Left kidney (tissue), 2 donors: ENCODE results near the gene ALKBH6. TPM values are rescaled to one million over a fixed set of nuclear protein-coding genes. Genes with fewer than 3 reads are reported as not detected.

ENCODE experiments used
- DNase-seq: peaks from one replicate; pipeline ENCODE4 v3.0.0-alpha.2; 2013
- polyA plus RNA-seq: library from polyadenylated mRNA; unstranded; fragments of 120-200 nt; gene quantifications from one replicate; pipeline ENCODE4 v1.2.1, GENCODE V29; 2013; ENCODE audit not compliant: insufficient read length

The ALKBH6 gene
- polyA plus RNA-seq, 1 donor = 15.3 TPM

- DNase-seq = no peak
These were observed 17.3 kb upstream of the ALKBH6 start for GRCh38 chr19:36031308-36031707.

DNA sequence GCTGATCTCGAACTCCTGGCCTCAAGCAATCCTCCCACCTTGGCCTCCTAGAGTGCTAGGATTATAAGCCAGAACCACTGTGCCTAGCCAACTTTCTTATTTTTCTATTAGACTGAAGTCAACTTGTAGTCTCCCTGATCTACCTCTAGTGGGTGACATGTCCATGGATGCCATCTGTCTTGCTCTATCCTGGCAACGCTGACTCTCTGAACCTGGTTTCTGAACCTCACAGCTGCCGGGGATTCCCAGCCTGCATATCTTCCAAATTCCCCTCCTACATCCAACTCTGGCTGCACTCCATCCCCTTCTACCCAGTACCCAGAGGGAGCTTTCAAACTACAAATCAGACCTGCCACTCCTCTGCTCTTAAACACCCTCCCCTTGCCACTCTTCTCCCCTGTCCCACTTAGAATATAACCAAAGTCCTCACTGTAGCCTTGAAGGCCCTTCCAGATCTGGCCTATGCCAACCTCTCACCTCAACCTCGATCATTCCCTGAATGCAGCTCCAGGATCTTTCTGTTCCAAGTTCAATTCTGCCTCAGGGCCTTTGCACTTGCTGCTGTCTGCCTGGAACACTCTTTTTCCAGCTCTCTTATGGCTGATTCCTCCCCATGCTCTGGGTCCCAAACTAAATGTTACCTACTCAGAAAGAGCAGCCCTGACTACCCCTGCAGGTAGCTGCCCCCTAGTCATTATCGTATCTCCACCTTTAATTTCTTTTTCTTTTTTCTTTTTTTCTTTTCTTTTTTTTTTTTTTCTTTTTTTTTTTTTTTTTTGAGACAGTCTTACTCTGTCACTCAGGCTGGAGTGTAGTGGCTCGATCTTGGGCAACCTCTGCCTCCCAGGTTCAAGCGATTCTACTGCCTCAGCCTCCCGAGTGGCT is 16.5 kb upstream of the ALKBH6 start:
- DNase-seq = no peak

- DNase-seq = no peak
These were observed 14.5 kb upstream of the ALKBH6 start for GRCh38 chr19:36028313-36029041.

DNA sequence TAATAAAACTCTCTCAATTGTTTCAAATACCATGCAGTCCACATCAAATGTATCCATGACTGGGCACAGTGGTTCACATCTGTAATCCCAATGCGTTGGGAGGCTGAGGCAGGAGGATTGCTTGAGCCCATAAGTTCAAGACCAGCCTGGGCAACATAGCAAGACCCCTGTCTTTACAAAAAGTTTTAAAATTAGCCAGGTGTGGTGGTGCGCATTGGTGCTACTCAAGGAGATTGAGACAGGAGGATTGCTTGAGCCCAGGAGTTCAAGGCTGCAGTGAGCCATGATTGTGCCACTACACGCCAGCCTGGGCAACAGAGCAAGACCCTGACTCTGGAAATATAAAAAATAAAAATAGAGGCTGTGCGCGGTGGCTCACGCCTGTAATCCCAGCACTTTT is 13.7 kb upstream of the ALKBH6 start:
- no peak for DNase-seq

GRCh38 chr19:36026091-36026876 is 12.3 kb upstream of the ALKBH6 start:
- DNase-seq = no peak

DNA sequence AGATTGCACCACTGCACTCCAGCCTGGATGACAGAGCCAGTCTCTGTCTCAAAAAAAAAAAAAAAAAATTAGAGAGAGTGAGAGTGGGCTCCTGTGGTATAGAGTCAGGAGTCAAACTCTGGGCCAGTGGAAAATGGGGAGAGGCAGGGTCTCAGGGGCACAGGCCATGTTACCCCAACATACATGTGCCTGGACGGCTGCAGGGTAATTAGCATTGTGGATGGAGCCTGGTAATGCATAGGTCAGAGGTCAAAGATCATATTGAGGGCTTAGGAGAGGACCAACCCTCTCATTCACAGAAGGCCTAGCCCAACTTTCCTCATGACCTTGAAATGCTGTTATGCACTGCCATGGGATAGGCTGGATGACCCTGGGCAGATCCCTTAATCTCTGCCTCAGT is 11.5 kb upstream of the ALKBH6 start:
- DNase-seq = no peak

GRCh38 chr19:36023432-36023831 is 9.4 kb upstream of the ALKBH6 start:
- DNase-seq = no peak

DNA sequence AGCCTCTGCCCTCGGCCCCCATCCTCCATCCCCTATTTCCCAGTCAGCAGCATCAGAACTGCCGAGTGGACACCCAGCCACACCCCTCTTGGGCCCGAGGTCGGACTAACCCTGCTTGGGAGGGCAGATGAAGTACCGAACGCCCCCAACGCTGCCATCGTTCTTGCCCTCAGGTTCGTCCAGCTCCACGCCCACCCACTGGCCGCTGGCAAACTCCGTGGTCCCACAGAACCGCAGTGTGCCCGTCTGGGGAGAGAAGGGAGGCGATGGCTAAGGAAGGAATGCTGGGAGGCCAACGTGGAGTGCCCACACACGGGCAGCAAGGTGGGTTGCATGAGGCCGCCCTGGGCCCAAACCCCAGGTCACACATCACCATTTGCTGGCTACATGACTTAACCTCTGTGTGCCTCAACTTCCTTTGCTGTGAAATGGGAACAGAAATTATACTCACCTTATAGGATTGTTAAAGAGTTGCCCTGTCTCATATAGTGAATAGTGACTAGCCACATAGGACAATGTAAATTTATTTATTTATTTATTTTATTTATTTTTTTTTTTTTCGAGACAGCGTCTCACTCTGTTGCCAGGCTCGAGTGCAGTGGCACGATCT is 5.2 kb upstream of the ALKBH6 start:
- DNase-seq = no peak

GRCh38 chr19:36013280-36014011 is 567 bp downstream of the ALKBH6 start:
- no peak for DNase-seq

DNA sequence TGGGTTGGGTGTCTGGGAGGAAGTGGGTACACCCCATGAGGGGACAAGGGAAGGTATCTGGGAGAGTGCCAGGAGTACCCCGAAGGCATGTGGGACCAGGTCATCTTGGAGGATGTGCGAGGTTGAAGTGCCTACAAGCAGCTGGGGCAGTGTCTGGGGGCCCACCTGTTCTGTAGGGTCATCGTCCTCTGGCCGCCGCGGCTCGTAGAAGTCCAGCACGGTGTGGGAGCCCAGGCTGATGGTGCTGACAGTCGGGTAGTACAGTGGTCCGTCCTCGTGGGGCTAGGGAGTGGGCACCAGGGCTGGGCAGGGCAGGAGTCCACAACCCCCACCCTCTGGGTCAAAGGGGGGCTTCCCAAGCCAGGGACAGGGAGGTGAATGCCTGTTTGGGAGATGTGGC is 3.6 kb downstream of the ALKBH6 start:
- DNase-seq = no peak

DNA sequence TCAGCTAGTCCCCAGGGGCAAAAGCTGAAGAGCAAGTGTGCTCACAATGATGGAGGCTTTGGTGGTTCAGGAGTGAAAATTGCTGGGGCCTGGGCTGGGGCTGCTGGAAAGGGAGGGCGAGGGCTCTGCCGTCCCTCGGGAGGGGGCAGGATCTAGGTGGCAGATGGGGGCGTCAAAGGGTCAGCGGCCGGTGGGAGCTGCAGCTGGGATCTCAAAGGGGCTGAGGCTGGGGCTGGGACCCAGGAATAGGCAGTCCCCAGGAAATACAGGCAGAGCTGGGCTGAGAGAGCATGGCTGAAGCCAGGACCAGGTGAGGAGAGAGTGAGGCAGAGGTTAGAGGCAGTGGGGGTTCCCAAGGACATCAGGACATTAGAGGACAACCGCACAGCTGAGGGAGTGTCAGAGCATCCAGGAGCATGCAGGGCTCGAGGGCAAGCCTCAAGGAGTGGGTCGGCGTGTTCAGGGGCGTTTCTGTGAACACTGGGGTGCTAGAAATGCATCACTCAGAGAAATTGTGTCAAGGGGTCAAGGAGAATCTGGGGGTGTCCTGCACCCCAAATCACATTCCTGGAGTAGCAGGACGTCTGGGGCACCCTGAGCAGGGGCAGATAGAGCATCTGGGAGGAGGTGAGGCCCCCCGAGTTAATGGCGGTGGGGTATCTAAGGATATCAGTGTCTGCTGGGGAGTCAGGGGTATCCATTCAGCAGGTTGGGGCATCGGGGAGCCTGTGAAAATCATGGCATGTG is 4.2 kb downstream of the ALKBH6 start:
- no peak for DNase-seq

DNA sequence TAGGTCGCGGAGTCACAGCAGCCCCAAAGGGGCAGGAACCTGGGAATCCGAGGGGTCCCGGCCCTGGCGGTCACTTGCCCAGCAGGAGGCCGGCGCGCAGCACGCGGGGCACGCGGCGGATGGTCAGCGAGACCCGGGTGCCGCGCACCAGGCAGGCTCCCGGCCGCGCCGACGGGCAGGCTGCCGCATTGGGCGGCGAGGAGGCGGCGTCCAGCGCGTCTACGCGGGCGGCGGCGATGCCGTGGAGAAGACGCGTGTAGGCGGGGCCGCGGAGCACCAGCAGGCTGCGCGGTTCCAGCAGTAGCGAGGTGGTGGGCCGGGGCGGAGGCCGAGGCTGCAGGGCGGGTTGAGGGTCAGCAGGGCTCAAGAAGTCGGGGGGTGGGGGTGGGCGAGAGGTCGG is 4.8 kb downstream of the ALKBH6 start:
- no peak for DNase-seq

DNA sequence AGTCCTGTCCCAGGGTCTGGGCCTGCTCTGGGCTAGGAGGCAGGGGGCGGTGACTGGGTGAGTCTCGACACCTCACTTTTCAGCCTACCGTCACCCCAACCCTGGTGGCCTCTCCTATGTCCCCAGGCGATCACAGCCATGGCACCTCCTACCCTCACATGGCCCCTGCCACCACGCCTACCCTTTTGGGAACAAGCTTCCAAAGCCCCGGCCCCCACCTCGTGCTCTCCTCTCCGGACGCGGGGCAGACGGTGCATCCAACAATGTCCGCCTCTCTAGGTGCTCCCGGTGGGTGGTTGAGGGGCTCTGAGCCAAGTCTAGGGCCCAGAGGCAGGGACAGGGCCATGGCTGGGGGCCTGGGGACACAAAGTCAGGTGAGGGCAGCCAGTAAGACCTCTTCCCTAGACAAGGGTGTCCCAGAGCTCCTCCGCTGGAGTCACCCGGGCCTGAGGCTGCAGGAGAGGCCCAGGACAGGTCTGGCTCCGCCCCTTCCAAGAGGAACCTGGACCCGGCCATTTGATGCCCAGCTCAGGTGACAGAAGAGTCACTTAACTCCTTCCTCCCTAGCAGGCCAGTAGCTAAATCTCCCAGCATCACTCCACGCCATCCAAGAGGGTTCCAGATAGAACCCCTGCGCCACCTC is 5.6 kb downstream of the ALKBH6 start, which contains the start of gene SYNE4:
TSS of gene SYNE4 (minus strand) at position 478 of the 643 bp plus-strand sequence. CDS start at position 346, 132 bp downstream.
- DNase-seq = peak; percentile 68

DNA sequence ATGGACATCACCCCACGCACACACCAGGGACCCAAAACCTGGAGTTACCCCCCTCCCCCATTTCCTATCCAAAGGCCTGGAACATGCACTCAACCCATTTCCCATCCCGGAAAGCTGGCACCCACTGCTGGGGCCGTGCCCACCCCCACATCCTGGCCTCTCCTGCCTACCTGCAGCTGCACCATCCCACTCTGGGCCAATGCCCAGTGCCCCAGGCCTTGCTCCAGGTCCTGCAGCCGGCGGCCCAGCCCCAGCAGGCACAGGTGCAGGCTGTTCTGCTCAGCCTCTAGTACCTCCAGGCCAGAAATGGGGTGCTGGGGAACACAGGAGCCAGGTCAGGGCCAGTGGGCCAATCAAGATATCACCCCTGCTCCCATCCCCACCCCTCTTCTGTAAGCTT is 7.1 kb downstream of the ALKBH6 start:
- no peak for DNase-seq

DNA sequence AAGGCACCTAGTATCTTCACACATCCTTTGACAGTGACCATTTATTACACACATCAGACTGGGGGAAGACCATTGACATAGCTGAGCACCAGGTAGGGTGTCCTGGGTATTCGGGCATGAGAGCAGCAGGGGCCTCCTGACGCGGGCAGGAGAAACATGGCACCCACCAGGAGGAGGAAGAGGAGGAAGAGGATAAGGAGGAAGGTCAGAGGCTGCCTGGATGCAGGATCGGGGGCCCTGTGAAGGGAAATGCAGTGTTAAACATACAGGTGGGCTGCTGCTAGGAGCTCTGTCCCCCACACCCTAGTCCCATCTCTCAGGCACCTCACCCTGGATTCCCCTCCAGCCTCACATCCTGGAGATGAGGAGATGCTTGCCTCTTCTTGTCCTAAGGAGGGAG is 10.7 kb downstream of the ALKBH6 start:
- no peak for DNase-seq

DNA sequence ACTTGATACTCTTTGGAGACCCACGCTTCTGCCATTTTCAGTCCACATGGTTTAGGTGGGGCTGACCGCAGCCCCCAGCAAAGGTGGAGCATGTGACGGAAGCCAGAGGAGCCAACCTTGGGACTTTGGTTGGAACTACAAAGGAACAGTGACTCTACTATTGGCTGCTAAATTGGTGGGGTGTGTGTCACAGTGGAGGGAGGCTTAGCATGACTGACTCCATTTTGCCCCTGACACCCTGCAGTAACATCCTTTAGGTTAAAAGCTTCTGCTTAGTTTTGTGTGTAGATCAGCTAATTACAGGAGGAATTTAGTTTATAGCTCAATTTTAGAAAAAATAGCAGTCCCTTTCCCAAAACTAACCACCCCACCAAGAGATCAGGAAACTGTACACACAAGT is 12.4 kb downstream of the ALKBH6 start:
- no peak for DNase-seq

- no peak for DNase-seq
These were observed 17.2 kb downstream of the ALKBH6 start for GRCh38 chr19:35996777-35997176.

GRCh38 chr19:35995048-35995993 is 18.7 kb downstream of the ALKBH6 start, which contains the start of gene SDHAF1:
Gene SDHAF1, plus strand, starts transcription at chr19:35995188. Its CDS starts 87 bp downstream, at chr19:35995275.
- peak; percentile 93 for DNase-seq
